Fibroblast of pulmonary artery (primary cell): ENCODE results near the gene MRTFA.

Experiments used
- DNase-seq: peaks from one replicate; pipeline ENCODE4 v3.0.0-alpha.2; 2010; ENCODE audit warnings: low read depth
- H3K4me3 ChIP-seq: replicated peaks from 2 replicates; pipeline ENCODE4 v1.5.1; 2011; ENCODE audit warnings: low read depth, mild to moderate bottlenecking, control low read depth, low read length, moderate library complexity
- CTCF ChIP-seq: IDR thresholded peaks from 2 replicates; pipeline ENCODE4 v1.5.1; 2011; ENCODE audit warnings: mild to moderate bottlenecking, control low read depth, low read length, inconsistent platforms; ENCODE audit errors: missing control alignments

Gene MRTFA

GRCh38 chr22:40479126-40479800, 157.3 kb downstream of the MRTFA start:
- no peak for TF ChIP-seq CTCF
- H3K4me3 ChIP-seq: no peak overlapping the region
- DNase-seq: no peak

GRCh38 chr22:40478338-40479125, 158.0 kb downstream of the MRTFA start:
- H3K4me3 ChIP-seq: no peak overlapping the region
- DNase-seq: no peak
- TF ChIP-seq CTCF: no peak

GRCh38 chr22:40477683-40478337, 158.7 kb downstream of the MRTFA start:
- no peak for DNase-seq
- no peak overlapping the region for H3K4me3 ChIP-seq
- no peak for TF ChIP-seq CTCF

- no peak for TF ChIP-seq CTCF
- no peak for DNase-seq
These were observed 160.2 kb downstream of the MRTFA start for GRCh38 chr22:40476341-40476740.

GRCh38 chr22:40473703-40474102, 162.8 kb downstream of the MRTFA start:
- no peak for TF ChIP-seq CTCF
- DNase-seq: no peak
- no peak overlapping the region for H3K4me3 ChIP-seq

More at GRCh38 chr22:40476341-40476740, 160.2 kb downstream of the MRTFA start:
- no peak overlapping the region for H3K4me3 ChIP-seq

- TF ChIP-seq CTCF: no peak
- DNase-seq: no peak
- H3K4me3 ChIP-seq: no peak overlapping the region
These were observed 163.9 kb downstream of the MRTFA start for GRCh38 chr22:40472579-40472978.
